ENCODE data around the gene ALDH1B1.

ALDH1B1 gene

GRCh38 chr9:38442473-38443096 is 50.1 kb downstream of the ALDH1B1 start:
- H3K4me3 ChIP-seq (ENCODE audit: control insufficient read depth, low read depth, low read length) = no peak overlapping the region
- TF ChIP-seq CTCF (IDR thresholded peaks at IDR 0.05; ENCODE audit: control insufficient read depth, insufficient read depth, low read depth, low read length, missing control alignments) = no peak
- no peak for DNase-seq (ENCODE audit: low read depth)

- no peak for DNase-seq (ENCODE audit: low read depth)
- no peak overlapping the region for H3K4me3 ChIP-seq (ENCODE audit: control insufficient read depth, low read depth, low read length)
- TF ChIP-seq CTCF (IDR thresholded peaks at IDR 0.05; ENCODE audit: control insufficient read depth, insufficient read depth, low read depth, low read length, missing control alignments) = no peak
Measured at GRCh38 chr9:38443181-38443580, 50.7 kb downstream of the ALDH1B1 start.

- TF ChIP-seq CTCF (IDR thresholded peaks at IDR 0.05; ENCODE audit: control insufficient read depth, insufficient read depth, low read depth, low read length, missing control alignments) = no peak
Measured at GRCh38 chr9:38443597-38443996, 51.1 kb downstream of the ALDH1B1 start.

GRCh38 chr9:38445154-38446043 is 52.9 kb downstream of the ALDH1B1 start:
- no peak for DNase-seq (ENCODE audit: low read depth)
- no peak overlapping the region for H3K4me3 ChIP-seq (ENCODE audit: control insufficient read depth, low read depth, low read length)
- TF ChIP-seq CTCF (IDR thresholded peaks at IDR 0.05; ENCODE audit: control insufficient read depth, insufficient read depth, low read depth, low read length, missing control alignments) = no peak

More at GRCh38 chr9:38443597-38443996, 51.1 kb downstream of the ALDH1B1 start:
- no peak overlapping the region for H3K4me3 ChIP-seq (ENCODE audit: control insufficient read depth, low read depth, low read length)
- DNase-seq (ENCODE audit: low read depth) = no peak

- DNase-seq (ENCODE audit: low read depth) = no peak
- no peak for TF ChIP-seq CTCF (IDR thresholded peaks at IDR 0.05; ENCODE audit: control insufficient read depth, insufficient read depth, low read depth, low read length, missing control alignments)
Measured at GRCh38 chr9:38447703-38448102, 55.2 kb downstream of the ALDH1B1 start.

More at GRCh38 chr9:38447703-38448102, 55.2 kb downstream of the ALDH1B1 start:
- H3K4me3 ChIP-seq (ENCODE audit: control insufficient read depth, low read depth, low read length) = no peak overlapping the region

Data from AG09309 (cell line).